ENCODE measurements around the gene GASK1A.

DNA sequence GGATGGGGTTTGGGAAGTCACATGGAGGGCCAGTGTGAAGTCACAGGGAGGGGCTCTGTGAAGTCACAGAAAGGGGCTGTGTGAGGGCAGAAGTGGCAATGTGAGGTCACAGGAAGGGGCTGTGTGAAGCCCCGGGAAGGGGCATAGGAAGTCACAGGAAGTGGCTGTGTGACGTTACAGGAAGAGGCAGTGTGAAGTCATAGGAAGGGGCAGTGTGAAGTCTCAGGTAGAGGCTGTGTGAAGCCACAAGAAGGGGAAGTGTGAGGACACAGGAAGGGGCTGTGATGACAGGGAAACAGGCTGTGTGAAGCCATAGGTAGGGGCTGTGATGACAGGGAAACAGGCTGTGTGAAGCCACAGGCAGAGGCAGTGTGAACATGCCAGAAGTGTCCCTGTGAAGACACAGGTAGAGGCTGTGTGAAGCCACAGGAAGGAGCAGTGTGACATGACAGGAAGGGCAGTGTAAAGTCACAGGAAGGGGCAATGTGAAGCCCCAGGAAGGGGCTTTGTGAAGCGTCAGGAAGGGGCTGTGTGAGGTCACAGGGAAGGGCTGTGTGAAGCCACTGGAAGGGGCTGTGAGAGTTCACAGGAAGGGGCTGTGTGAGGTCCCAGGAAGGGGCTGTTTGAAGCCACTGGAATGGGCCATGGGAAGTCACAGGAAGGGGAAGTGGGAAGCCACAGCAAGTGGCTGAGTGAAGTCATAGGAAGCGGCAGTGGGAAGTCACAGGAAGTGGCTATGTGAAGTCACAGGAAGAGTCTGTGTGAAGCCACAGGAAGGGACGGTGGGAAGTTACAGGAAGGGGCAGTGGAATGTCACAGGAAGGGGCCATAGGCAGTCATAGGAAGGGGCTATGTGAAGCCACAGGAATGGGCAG, 37.1 kb downstream of the GASK1A start:
- TF ChIP-seq, protein P1, sequence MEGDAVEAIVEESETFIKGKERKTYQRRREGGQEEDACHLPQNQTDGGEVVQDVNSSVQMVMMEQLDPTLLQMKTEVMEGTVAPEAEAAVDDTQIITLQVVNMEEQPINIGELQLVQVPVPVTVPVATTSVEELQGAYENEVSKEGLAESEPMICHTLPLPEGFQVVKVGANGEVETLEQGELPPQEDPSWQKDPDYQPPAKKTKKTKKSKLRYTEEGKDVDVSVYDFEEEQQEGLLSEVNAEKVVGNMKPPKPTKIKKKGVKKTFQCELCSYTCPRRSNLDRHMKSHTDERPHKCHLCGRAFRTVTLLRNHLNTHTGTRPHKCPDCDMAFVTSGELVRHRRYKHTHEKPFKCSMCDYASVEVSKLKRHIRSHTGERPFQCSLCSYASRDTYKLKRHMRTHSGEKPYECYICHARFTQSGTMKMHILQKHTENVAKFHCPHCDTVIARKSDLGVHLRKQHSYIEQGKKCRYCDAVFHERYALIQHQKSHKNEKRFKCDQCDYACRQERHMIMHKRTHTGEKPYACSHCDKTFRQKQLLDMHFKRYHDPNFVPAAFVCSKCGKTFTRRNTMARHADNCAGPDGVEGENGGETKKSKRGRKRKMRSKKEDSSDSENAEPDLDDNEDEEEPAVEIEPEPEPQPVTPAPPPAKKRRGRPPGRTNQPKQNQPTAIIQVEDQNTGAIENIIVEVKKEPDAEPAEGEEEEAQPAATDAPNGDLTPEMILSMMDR (conservative IDR thresholded peaks at IDR 0.05; ENCODE audit: low read depth, low read length), result no peak
- TF ChIP-seq RCOR1 (IDR thresholded peaks at IDR 0.05; ENCODE audit: insufficient replicate concordance, low read length), result no peak
- TF ChIP-seq POLR2A (IDR thresholded peaks at IDR 0.05; ENCODE audit: low read depth, low read length), result no peak
- no peak for TF ChIP-seq FOS (IDR thresholded peaks at IDR 0.05; ENCODE audit: low read depth, low read length)
- TF ChIP-seq MAFK (IDR thresholded peaks at IDR 0.05; ENCODE audit: low read depth, low read length), result no peak
- no peak for TF ChIP-seq CHD1 (IDR thresholded peaks at IDR 0.05; ENCODE audit: low read depth, low read length)
- no peak for TF ChIP-seq BHLHE40 (IDR thresholded peaks at IDR 0.05; ENCODE audit: low read depth, low read length)
- no peak for TF ChIP-seq MAZ (IDR thresholded peaks at IDR 0.05; ENCODE audit: borderline replicate concordance, low read depth, low read length)
- TF ChIP-seq ELK1 (IDR thresholded peaks at IDR 0.05; ENCODE audit: borderline replicate concordance, low read depth, low read length), result no peak
- no peak for TF ChIP-seq RAD21 (IDR thresholded peaks at IDR 0.05; ENCODE audit: low read length)

All from IMR-90 (cell line).